Uterus (tissue), 4 donors: ENCODE data around the gene SLC15A4. TPM values are rescaled to one million over a fixed set of nuclear protein-coding genes. Genes with fewer than 3 reads are reported as not detected.

Experiments used
- DNase-seq, 2 donors: peaks; one replicate each; pipeline ENCODE4 v3.0.0-alpha.2; 2019 to 2020
- H3K27ac ChIP-seq, 2 donors: fragments of 200-600 bp; sonication (generic); 1 replicate in 1 of 2; 2 replicates in 1 of 2; pipeline ENCODE4 v1.5.1; 2016 to 2018
- H3K27me3 ChIP-seq, 2 donors: fragments of 200-600 bp; sonication (generic); one replicate each; pipeline ENCODE4 v1.5.1; 2018 to 2019; ENCODE audit warnings: control low read depth in 1 of 2
- H3K36me3 ChIP-seq, 2 donors: fragments of 200-600 bp; sonication (generic); one replicate each; pipeline ENCODE4 v1.5.1; 2019; ENCODE audit warnings: control low read depth in 1 of 2
- H3K4me1 ChIP-seq, 2 donors: fragments of 200-600 bp; sonication (generic); one replicate each; pipeline ENCODE4 v1.5.1; 2018 to 2019; ENCODE audit warnings: control low read depth in 1 of 2
- H3K4me3 ChIP-seq, 2 donors: fragments of 200-600 bp; sonication (generic); 1 replicate in 1 of 2; 2 replicates in 1 of 2; pipeline ENCODE4 v1.5.1; 2018 to 2019; ENCODE audit warnings: mild to moderate bottlenecking in 1 of 2
- H3K9me3 ChIP-seq, 2 donors: fragments of 200-600 bp; sonication (generic); one replicate each; pipeline ENCODE4 v1.5.1; 2019; ENCODE audit warnings: control low read depth in 1 of 2
- CTCF ChIP-seq, 4 experiments: fragments of 200-600 bp in 2 of 4; fragments of 450-650 bp in 2 of 4; sonication (generic) in 2 of 4; IDR thresholded peaks; one replicate each; pipeline ENCODE4 v1.5.1; 2016 to 2019; ENCODE audit warnings: antibody characterized with exemption in 4 of 4, mild to moderate bottlenecking in 2 of 4, moderate library complexity in 1 of 4
- POLR2A ChIP-seq, 2 donors: fragments of 450-650 bp; IDR thresholded peaks; one replicate each; pipeline ENCODE4 v1.6.1; 2016; ENCODE audit warnings: antibody characterized with exemption in 2 of 2, mild to moderate bottlenecking in 1 of 2, moderate library complexity in 1 of 2
- intact Hi-C: fragments of 100-400 bp; cut with DNase I; formaldehyde crosslinking; loops from one replicate; pipeline ENCODE4 v1.15.1; 2023; ENCODE audit warnings: low total_unique reads
- total RNA-seq, 4 donors: library from RNA; depleted of rRNA in 3 of 4; stranded (reverse); fragments of >200 nt in 3 of 4; gene quantifications; one replicate each; pipeline versions ENCODE4 v1.1.0 to v1.2.4, GENCODE V29; 2014 to 2023
- donor health status: DM: yes; HTN: yes; CAD: no.

Gene SLC15A4
- total RNA-seq, 4 donors from 2014 or later, result 40.9 to 62.8 (median 52.1) TPM

- Histone ChIP-seq H3K36me3 (no peaks in the 10 kb centered on the region), H3K4me1 (no peaks in the 10 kb centered on the region), H3K27ac (no peak overlapping the region), H3K4me3 (no peak overlapping the region), H3K27me3 (no peaks in the 10 kb centered on the region), H3K9me3 (no peaks in the 10 kb centered on the region)
- no peak for DNase-seq
- no peak for TF ChIP-seq POLR2A (IDR thresholded peaks at IDR 0.05)
- TF ChIP-seq CTCF (IDR thresholded peaks at IDR 0.05), result no peak
- intact Hi-C loops, result no loop called here
These were observed 19.0 kb downstream of the SLC15A4 start for GRCh38 chr12:128804762-128805161.

GRCh38 chr12:128803788-128804187 lies 20.0 kb downstream of the SLC15A4 start:
- DNase-seq, result no peak
- H3K4me3 ChIP-seq, result no peak overlapping the region
- H3K27ac ChIP-seq, result no peak overlapping the region
- no peaks in the 10 kb centered on the region for H3K36me3 ChIP-seq
- H3K9me3 ChIP-seq, result no peaks in the 10 kb centered on the region
- TF ChIP-seq POLR2A (IDR thresholded peaks at IDR 0.05) (no peak), CTCF (IDR thresholded peaks at IDR 0.05) (no peak)
- H3K4me1 ChIP-seq, result no peaks in the 10 kb centered on the region
- intact Hi-C loops, result no loop called here
- no peaks in the 10 kb centered on the region for H3K27me3 ChIP-seq

GRCh38 chr12:128802756-128803155 lies 21.0 kb downstream of the SLC15A4 start:
- no peaks in the 10 kb centered on the region for H3K9me3 ChIP-seq
- no peak overlapping the region for H3K4me3 ChIP-seq
- no peak overlapping the region for H3K27ac ChIP-seq
- H3K4me1 ChIP-seq, result no peaks in the 10 kb centered on the region
- TF ChIP-seq POLR2A (IDR thresholded peaks at IDR 0.05) (no peak), CTCF (IDR thresholded peaks at IDR 0.05) (no peak)
- intact Hi-C loops, result no loop called here
- no peaks in the 10 kb centered on the region for H3K27me3 ChIP-seq
- no peaks in the 10 kb centered on the region for H3K36me3 ChIP-seq
- no peak for DNase-seq

- intact Hi-C loops, result no loop called here
- Histone ChIP-seq H3K4me3 (no peak overlapping the region), H3K9me3 (no peaks in the 10 kb centered on the region), H3K36me3 (no peaks in the 10 kb centered on the region), H3K27ac (no peak overlapping the region), H3K4me1 (no peaks in the 10 kb centered on the region), H3K27me3 (no peaks in the 10 kb centered on the region)
- DNase-seq, result no peak
- no peak for TF ChIP-seq POLR2A (IDR thresholded peaks at IDR 0.05)
- TF ChIP-seq CTCF (IDR thresholded peaks at IDR 0.05), result no peak
These were observed 21.8 kb downstream of the SLC15A4 start for GRCh38 chr12:128801879-128802391.

- H3K27ac ChIP-seq, result no peak overlapping the region
- no peak overlapping the region for H3K4me3 ChIP-seq
- H3K4me1 ChIP-seq, result no peaks in the 10 kb centered on the region
- H3K27me3 ChIP-seq, result no peaks in the 10 kb centered on the region
- no peak for TF ChIP-seq POLR2A (IDR thresholded peaks at IDR 0.05)
- no peaks in the 10 kb centered on the region for H3K9me3 ChIP-seq
- no peaks in the 10 kb centered on the region for H3K36me3 ChIP-seq
- intact Hi-C loops, result no loop called here
- DNase-seq, result no peak
These were observed 23.2 kb downstream of the SLC15A4 start for GRCh38 chr12:128800606-128801005.
